PC-3 (cell line): ENCODE data around the gene IFI44L.

Source experiments
- EZH2phosphoT487 ChIP-seq: fragments of 300-600 bp; sonication (generic); IDR thresholded peaks from 2 replicates; pipeline ENCODE4 v1.6.1; 2018; ENCODE audit warnings: mild to moderate bottlenecking, antibody characterized with exemption, low read length, borderline replicate concordance
- TF ChIP-seq, protein P1 (sequence below): fragments of 300-600 bp; sonication (generic); conservative IDR thresholded peaks from 2 replicates; pipeline ENCODE4 v1.5.1; 2017; ENCODE audit warnings: antibody characterized with exemption, low read depth, mild to moderate bottlenecking, low read length

DNA sequence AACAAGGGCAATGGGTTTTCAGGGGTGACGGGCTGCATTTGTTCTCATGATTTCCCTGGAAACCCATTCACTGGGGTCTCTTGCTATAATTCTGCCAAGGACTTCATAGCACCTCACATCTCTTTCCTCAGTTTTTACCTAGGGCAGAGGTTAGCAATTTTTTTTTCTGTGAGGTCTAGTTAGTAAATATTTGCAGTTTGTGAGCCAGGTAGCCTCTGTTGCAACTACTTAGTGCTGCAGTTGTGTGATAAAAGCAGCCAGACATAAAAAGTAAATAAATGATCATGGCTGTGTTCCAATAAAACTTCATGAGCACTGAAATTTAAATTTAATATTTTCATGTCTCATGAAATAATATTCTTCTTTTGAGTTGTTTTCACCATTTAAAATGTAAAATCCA lies 67.1 kb downstream of the IFI44L start:
- TF ChIP-seq, protein P1, sequence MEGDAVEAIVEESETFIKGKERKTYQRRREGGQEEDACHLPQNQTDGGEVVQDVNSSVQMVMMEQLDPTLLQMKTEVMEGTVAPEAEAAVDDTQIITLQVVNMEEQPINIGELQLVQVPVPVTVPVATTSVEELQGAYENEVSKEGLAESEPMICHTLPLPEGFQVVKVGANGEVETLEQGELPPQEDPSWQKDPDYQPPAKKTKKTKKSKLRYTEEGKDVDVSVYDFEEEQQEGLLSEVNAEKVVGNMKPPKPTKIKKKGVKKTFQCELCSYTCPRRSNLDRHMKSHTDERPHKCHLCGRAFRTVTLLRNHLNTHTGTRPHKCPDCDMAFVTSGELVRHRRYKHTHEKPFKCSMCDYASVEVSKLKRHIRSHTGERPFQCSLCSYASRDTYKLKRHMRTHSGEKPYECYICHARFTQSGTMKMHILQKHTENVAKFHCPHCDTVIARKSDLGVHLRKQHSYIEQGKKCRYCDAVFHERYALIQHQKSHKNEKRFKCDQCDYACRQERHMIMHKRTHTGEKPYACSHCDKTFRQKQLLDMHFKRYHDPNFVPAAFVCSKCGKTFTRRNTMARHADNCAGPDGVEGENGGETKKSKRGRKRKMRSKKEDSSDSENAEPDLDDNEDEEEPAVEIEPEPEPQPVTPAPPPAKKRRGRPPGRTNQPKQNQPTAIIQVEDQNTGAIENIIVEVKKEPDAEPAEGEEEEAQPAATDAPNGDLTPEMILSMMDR: no peak
- TF ChIP-seq EZH2phosphoT487: no peak
